Mammary epithelial cell (primary cell): ENCODE data around the gene C2orf92.

Experiments
- EZH2 ChIP-seq: IDR thresholded peaks from 2 replicates; pipeline ENCODE4 v1.6.1; 2012; ENCODE audit warnings: low read length, inconsistent platforms, borderline replicate concordance
- TF ChIP-seq, protein P1 (sequence below), 2 donors: IDR thresholded peaks in 1 of 2; conservative IDR thresholded peaks in 1 of 2; 2 replicates each; pipeline ENCODE4 v1.5.1; 2011 to 2012; ENCODE audit warnings: inconsistent platforms in 2 of 2, low read length in 2 of 2, mild to moderate bottlenecking in 2 of 2, control low read depth in 1 of 2, low read depth in 1 of 2; ENCODE audit not compliant: insufficient read depth in 1 of 2; ENCODE audit errors: extremely low read depth in 1 of 2

DNA sequence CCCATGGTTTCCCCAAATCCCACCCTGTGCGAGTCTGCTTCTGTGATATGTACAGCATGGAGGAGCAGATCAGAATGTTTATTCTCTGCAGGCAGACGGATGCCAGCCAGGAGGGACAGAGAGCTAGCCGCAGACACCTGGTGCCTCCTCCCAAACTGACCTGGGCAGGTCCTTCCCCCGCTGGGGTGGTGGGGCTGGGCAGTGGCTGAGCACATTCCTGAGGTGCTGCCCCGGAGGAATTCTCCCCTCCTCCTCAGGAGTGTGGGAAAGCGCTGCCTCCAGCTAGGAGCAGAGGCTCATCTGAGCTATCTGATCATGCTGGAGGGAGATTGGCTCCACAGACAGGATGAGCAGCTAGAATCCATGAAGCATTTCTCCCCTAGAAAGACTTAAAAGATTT, 21.7 kb downstream of the C2orf92 start:
- TF ChIP-seq, protein P1, sequence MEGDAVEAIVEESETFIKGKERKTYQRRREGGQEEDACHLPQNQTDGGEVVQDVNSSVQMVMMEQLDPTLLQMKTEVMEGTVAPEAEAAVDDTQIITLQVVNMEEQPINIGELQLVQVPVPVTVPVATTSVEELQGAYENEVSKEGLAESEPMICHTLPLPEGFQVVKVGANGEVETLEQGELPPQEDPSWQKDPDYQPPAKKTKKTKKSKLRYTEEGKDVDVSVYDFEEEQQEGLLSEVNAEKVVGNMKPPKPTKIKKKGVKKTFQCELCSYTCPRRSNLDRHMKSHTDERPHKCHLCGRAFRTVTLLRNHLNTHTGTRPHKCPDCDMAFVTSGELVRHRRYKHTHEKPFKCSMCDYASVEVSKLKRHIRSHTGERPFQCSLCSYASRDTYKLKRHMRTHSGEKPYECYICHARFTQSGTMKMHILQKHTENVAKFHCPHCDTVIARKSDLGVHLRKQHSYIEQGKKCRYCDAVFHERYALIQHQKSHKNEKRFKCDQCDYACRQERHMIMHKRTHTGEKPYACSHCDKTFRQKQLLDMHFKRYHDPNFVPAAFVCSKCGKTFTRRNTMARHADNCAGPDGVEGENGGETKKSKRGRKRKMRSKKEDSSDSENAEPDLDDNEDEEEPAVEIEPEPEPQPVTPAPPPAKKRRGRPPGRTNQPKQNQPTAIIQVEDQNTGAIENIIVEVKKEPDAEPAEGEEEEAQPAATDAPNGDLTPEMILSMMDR (conservative IDR thresholded peaks at IDR 0.05 in 1 of 2, IDR thresholded peaks at IDR 0.05 in 1 of 2; ENCODE audit: extremely low read depth in 1 of 2, insufficient read depth in 1 of 2, low read depth in 1 of 2, low read length in 2 of 2) = no peak
- TF ChIP-seq EZH2 = no peak
